ENCODE results near the gene DBNDD2.

DBNDD2 gene

DNA sequence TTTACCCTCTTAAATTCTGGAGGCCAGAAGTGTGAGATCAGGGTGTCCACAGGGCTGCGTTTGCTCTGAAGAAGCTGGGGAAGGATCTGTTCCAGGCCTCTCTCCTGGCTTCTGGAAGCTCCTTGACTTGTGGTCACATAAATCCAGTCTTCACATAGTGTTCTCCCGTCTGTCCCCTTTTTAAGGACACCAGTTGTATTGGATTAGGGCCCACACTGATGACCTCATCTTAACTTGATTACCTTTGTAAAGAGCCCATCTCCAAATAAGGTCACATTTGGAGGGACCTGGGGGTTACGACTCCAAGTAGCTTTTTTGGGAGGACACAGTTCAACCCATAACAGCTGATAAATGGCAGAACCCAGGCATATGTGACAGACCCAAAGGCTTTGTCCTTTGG, 41.4 kb downstream of the DBNDD2 start:
- no peak for DNase-seq (ENCODE audit: low read depth)

DNA sequence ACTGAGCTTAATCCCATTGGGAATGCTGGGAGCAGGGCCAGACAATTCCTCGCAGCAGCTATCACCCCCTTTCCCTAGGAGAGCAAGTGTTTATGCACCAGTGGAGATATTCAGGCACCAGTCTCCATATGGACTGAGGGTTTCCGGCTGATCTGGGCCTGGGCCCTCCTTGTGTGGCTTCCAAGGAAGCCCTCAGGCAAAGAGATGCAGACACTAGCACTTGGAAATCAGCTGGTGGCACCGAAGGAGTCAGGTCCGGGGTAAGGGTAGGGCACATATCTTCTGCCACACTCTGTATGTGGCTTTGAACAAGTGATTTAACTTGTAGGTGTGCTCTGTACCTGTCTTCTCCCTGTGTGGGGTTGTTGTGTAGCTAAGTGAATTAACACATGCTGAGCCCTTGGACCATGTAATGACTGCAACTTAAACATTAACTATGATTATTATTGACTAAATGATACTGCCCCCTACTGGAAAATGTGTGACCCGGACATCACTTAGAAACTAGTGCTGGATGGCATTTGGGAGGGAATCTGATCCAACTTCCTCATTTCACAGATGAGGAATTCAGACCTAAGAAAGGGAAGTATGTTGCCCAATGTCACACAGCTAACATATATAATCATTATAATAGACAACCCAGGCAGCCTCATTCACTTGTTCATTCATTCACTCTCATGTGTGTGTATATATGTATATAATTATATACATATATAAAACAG, 42.2 kb downstream of the DBNDD2 start:
- DNase-seq (ENCODE audit: low read depth) = peak; percentile 21

DNA sequence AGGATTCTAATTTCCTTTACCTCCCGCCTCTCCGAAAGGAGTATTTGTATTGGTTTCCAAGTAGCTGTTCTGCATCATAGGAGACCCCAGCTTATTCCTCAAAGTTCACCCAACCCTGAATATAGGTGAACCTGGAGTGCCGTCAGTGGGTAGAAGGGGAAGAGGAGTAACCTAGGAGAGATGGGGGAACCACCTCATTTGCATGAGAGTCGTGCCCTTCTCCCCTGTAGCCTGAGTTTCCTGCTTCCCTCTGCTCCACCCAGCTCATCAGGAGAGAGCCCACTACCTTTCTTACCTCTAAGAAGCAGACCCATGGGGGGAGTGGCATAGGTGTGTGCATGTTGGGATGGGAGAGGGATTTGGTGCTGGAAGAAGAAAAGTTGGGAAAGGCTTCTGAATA, 44.1 kb downstream of the DBNDD2 start:
- DNase-seq (ENCODE audit: low read depth) = no peak

DNA sequence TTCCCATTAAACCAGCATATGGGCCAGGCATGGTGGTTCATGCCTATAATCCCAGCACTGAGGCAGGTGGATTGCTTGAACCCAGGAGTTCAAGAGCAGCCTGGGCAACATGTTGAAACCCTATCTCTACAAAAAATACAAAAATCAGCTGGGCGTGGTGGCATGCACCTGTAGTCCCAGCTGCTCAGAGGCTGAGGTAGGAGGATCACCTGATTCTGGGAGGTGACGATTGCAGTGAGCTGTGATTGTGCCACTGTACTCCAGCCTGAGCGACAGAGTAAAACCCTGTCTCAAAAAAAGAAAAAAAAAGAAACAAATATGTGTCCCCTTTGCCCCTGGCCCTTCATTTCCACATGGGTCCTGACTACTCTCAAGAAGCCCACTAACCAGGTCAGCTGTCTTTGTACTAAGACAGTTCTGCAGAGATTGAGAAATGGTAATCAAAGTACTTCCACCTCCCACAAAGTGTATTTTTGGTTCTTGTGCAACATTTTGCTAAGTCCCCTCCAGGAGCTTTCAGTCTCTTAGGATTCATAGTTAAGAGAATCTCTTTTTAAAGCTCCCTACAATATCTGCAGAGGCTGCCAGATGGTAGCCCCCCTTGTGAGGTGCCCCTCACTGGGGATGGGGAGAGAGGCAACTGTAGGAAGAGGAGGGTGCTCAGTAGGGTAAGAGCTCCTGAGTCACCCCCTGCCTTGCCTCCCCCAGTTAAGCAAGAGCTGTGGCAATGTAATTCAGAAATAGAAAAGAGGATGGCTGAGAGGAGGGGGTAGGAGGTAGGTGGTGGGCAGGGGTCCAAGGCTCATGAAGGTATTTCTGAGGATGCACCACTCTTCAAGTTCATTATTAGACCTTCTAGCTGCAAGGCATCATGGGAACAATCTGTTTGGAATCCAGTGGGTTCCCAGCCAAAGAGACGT, 44.9 kb downstream of the DBNDD2 start:
- no peak for DNase-seq (ENCODE audit: low read depth)

DNA sequence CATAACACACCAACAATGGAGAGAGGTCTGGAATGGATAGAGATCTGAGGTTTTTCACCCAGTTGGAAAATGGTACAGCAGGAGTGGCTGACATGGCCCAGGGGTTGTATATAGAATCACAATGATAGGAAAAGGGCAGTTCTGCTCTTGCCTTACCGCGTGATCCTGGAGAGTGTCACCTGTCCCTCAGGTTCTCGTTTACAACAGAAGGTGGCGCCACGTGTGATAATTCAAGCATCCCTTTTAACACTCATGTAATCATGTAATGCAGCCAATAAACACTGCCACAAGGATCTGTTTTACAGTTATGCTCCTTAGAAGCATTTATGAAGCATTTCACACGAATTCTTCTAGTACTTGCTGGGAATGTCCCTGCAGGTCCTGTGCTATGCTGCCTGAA, 48.5 kb downstream of the DBNDD2 start:
- DNase-seq (ENCODE audit: low read depth) = no peak

DNA sequence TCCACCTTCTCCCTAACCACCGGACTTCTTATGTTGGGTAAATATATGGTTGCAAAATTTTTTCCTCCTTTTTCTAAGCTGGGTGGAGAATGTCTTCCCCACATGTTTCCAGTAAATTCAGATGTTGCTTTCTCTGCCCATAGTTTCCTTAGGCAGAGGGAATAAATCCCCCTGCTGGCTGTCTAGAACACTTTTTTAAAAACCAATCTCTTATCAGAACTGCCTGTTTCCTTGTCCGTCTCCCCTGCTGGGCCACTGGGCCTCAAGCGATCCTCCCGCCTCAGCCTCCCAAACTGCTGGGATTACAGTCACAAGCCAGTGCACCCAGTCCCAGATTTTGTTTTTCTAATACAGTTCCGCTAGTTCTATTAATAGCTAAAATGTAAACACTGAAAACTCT, 51.5 kb downstream of the DBNDD2 start:
- no peak for DNase-seq (ENCODE audit: low read depth)

All from fibroblast of the conjunctiva (primary cell).